Esophagus (tissue), 2 donors: ENCODE measurements around the gene ANKRD31. TPM values are rescaled to one million over a fixed set of nuclear protein-coding genes. Genes with fewer than 3 reads are reported as not detected.
"Not testable (repeated sequence)": the region's sequence is repeated elsewhere in the genome, so short reads cannot be mapped to it uniquely, and the experiment has no call there.

Source experiments
- H3K27ac ChIP-seq, 2 donors: one replicate each; pipeline ENCODE4 v1.5.1; 2013; ENCODE audit warnings: low read depth in 2 of 2, mild to moderate bottlenecking in 2 of 2, inconsistent platforms in 1 of 2, low read length in 1 of 2, moderate library complexity in 1 of 2
- H3K27me3 ChIP-seq, 2 donors: one replicate each; pipeline ENCODE4 v1.6.1; 2013; ENCODE audit warnings: low read length in 2 of 2, control low read depth in 1 of 2, mild to moderate bottlenecking in 1 of 2; ENCODE audit not compliant: insufficient read depth in 2 of 2, control insufficient read depth in 1 of 2
- H3K36me3 ChIP-seq, 2 donors: one replicate each; pipeline ENCODE4 v1.6.1; 2013; ENCODE audit warnings: low read length in 1 of 2; ENCODE audit not compliant: control insufficient read depth in 2 of 2, insufficient read depth in 2 of 2
- H3K4me1 ChIP-seq, 2 donors: one replicate each; pipeline ENCODE4 v1.6.1; 2013; ENCODE audit warnings: low read length in 1 of 2; ENCODE audit not compliant: control insufficient read depth in 2 of 2, insufficient read depth in 2 of 2
- H3K4me3 ChIP-seq, 2 donors: one replicate each; pipeline ENCODE4 v1.5.1; 2013; ENCODE audit warnings: low read length in 2 of 2, mild to moderate bottlenecking in 2 of 2, low read depth in 1 of 2, moderate library complexity in 1 of 2
- H3K9me3 ChIP-seq, 2 donors: one replicate each; pipeline ENCODE4 v1.6.1; 2013; ENCODE audit warnings: mild to moderate bottlenecking in 2 of 2, low read depth in 1 of 2, low read length in 1 of 2, moderate library complexity in 1 of 2; ENCODE audit not compliant: control insufficient read depth in 2 of 2, insufficient read depth in 1 of 2
- WGBS, 2 donors: extraction: QIAGEN DNeasy Blood & Tissue Kit; methylation state at CpG; one replicate each; pipeline ENCODE4 v1.1.7; 2013; 5-methylcytosine and 5-hydroxymethylcytosine counted together
- polyA plus RNA-seq, 2 donors: library from polyadenylated mRNA; stranded (reverse); fragments of 200-250 nt; gene quantifications; one replicate each; pipeline ENCODE4 v1.2.3, GENCODE V29; 2013
- donor health status: healthy with polysubstance abuse.
- donor health status: Bipolar disorder and iron deficiency.

ANKRD31 gene
- polyA plus RNA-seq, 2 donors: 0.26 to 0.51 TPM

DNA sequence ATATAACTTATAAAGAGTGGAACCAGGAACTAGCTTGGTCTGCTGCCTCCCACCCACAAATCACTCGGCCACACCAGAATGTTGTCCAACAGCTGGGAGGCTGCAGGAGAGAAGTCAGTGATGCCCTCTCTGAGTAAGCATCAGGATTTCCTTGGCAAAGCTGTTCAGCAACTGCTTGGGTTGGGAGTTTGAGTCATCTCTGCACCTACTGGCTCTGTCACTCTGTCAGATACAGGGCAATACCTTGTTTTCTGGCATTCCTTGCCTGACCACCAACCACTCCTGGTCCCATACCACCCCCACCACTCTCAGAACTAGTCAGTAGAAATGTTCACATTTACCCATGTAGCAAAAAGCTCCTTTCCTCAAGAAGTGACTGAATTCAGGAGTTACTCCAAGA lies 147.5 kb downstream of the ANKRD31 start:
- H3K27ac ChIP-seq: no peak overlapping the region
- no peak overlapping the region for H3K4me3 ChIP-seq
- H3K4me1 ChIP-seq: no peaks in the 10 kb centered on the region
- 67% methylated on average over 1 of the region's 1 CpG for WGBS, 2 donors
- H3K36me3 ChIP-seq: no peaks in the 10 kb centered on the region
- H3K27me3 ChIP-seq: no peaks in the 10 kb centered on the region
- H3K9me3 ChIP-seq: no peaks in the 10 kb centered on the region

DNA sequence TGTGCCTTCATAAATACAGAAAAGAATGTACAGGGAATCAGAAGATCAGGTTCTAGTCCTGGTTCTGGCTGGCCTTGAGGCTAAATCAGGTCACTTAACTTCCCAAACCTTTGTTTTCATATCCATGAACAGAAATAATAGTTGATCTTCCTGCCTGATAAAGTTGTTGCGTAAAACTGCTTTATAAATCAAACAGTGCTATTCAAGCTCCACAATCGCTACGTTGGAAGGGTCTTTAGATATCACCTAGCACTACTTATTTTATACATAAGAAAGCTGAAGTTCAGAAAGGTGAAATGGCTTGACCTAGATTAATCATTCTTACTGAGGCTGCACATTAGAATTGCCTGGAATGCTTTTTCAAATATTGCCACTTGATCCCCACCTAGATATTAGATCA lies 148.0 kb downstream of the ANKRD31 start:
- no peaks in the 10 kb centered on the region for H3K36me3 ChIP-seq
- H3K4me1 ChIP-seq: no peaks in the 10 kb centered on the region
- no peak overlapping the region for H3K4me3 ChIP-seq
- WGBS, 2 donors: 84 to 85% methylated on average over 3 of the region's 3 CpGs
- H3K9me3 ChIP-seq: no peaks in the 10 kb centered on the region
- H3K27me3 ChIP-seq: no peaks in the 10 kb centered on the region
- H3K27ac ChIP-seq: no peak overlapping the region

DNA sequence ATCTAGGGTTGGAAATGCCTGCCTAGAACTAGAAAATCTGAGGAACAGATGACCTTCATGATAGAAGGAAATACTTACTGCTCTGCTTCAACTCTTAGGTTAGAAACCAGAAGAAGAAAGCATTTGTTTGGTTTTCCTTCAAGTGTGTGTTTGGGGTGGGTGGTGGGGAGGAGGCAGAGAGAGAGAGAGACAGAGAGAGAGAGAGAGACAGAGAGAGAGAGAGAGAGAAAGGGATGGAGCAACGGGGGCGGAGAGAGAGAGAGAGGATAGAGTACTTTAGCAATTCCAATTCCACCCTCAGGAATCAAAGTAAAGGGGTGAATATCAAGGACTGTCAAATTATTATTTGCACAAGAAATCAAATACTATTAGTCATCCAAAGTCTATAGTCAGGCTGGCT lies 155.2 kb downstream of the ANKRD31 start:
- H3K27ac ChIP-seq: no peak overlapping the region
- WGBS, 2 donors: 81 to 83% methylated on average over 2 of the region's 2 CpGs
- H3K4me3 ChIP-seq: no peak overlapping the region
- H3K36me3 ChIP-seq: no peaks in the 10 kb centered on the region
- H3K4me1 ChIP-seq: no peaks in the 10 kb centered on the region
- H3K27me3 ChIP-seq: no peaks in the 10 kb centered on the region
- H3K9me3 ChIP-seq: no peaks in the 10 kb centered on the region

DNA sequence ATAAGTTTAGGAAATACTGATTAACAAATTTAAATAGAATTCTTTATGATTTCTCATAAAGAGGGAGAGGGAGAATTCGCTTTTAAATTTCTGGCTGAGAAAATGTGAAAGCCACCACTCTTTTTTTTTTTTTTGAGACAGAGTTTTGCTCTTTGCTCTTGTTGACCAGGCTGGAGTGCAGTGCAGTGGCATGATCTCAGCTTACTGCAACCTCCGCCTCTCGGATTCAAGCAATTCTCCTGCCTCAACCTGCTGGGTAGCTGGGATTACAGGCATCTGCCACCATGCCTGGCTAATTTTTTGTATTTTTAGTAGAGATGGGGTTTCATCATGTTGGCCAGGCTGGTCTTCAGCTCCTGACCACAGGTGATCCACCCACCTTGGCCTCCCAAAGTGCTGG lies 157.3 kb downstream of the ANKRD31 start:
- H3K4me3 ChIP-seq, H3K27me3 ChIP-seq, H3K9me3 ChIP-seq, H3K4me1 ChIP-seq, H3K36me3 ChIP-seq, H3K27ac ChIP-seq: not testable (repeated sequence)
- 87 to 94% methylated on average over 3 of the region's 3 CpGs for WGBS, 2 donors

DNA sequence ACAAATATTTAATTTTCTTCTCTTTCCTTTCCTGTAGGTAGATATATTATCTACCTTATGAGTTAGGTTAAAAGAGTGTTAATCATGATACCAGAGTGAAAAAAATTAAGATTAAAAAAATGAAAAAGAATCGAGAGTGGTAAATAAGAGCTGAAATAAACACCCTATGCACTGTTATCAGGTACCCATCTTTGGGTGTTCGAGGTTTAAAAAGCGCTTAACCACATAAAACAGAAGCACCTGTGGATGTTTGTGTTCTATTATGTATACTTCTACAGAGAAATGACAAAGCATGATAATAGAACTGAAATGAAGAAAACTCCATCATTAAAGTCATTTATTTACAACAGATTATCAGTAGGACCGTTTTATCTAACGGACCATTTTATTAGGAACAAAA lies 158.7 kb downstream of the ANKRD31 start:
- Histone ChIP-seq H3K27me3 (no peaks in the 10 kb centered on the region), H3K4me1 (no peaks in the 10 kb centered on the region), H3K4me3 (no peak overlapping the region), H3K9me3 (no peaks in the 10 kb centered on the region), H3K27ac (no peak overlapping the region), H3K36me3 (no peaks in the 10 kb centered on the region)
- 80 to 86% methylated on average over 5 of the region's 5 CpGs for WGBS, 2 donors

DNA sequence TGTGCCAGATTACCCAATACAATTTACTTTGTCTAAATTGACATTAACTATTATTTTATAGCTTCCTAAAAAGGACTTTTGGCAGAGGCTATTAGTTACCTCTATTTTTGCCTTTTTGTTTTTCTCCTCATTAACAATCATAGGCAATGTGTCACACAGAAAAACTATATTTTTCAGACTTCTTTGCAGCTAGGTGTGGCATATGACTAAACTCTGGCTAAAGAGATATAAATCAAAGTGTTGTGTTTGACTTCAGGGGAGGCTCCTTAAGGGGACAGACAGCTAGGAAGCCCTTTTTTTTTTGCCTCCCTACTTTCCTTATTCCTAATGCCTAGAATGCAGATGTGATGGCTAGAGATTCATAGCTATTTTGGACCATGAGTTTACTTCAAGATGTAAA lies 164.6 kb downstream of the ANKRD31 start:
- Histone ChIP-seq H3K9me3 (no peaks in the 10 kb centered on the region), H3K27ac (no peak overlapping the region), H3K27me3 (no peaks in the 10 kb centered on the region), H3K36me3 (no peaks in the 10 kb centered on the region), H3K4me3 (no peak overlapping the region), H3K4me1 (no peaks in the 10 kb centered on the region)

DNA sequence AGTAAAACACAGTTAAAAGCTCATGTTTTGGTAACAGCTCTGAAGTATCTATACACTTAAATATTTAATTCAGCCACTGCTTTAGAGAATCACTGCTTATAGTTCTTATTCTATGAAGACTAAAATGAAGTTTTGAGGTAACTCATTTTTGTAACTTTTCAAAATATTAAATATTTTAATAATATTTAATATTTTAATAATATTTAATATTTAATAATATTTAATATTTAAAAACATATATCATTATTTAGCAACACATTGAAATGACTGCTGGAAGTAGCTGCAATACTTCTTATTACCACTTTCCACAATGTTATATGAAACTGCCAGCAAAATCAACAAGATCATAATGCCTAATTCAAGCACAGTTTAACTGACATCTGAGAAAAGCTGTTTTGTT lies 165.6 kb downstream of the ANKRD31 start:
- Histone ChIP-seq H3K36me3 (no peaks in the 10 kb centered on the region), H3K27me3 (no peaks in the 10 kb centered on the region), H3K9me3 (no peaks in the 10 kb centered on the region), H3K27ac (no peak overlapping the region), H3K4me1 (no peaks in the 10 kb centered on the region), H3K4me3 (no peak overlapping the region)

DNA sequence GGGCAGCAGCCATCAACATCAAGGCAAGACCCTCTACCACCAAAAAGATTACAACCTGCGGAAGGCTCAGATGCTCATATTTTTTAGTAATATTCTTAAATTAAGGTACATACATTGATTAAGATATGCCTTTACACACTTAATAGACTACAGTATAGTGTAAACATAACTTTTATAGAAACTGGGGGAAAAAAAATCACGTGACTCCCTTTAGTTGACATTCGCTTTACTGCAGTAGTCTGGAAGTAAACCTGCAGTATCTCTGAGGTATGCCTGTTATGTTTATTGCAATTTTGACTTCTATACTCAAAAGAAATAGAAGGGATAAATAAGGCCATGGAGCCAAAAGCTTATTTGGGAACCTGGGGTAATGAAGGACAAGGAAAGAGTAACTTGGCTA lies 169.2 kb downstream of the ANKRD31 start:
- Histone ChIP-seq H3K36me3 (no peaks in the 10 kb centered on the region), H3K4me1 (no peaks in the 10 kb centered on the region), H3K4me3 (no peak overlapping the region), H3K9me3 (no peaks in the 10 kb centered on the region), H3K27ac (no peak overlapping the region), H3K27me3 (no peaks in the 10 kb centered on the region)
- WGBS, 2 donors: 90 to 92% methylated on average over 3 of the region's 3 CpGs

DNA sequence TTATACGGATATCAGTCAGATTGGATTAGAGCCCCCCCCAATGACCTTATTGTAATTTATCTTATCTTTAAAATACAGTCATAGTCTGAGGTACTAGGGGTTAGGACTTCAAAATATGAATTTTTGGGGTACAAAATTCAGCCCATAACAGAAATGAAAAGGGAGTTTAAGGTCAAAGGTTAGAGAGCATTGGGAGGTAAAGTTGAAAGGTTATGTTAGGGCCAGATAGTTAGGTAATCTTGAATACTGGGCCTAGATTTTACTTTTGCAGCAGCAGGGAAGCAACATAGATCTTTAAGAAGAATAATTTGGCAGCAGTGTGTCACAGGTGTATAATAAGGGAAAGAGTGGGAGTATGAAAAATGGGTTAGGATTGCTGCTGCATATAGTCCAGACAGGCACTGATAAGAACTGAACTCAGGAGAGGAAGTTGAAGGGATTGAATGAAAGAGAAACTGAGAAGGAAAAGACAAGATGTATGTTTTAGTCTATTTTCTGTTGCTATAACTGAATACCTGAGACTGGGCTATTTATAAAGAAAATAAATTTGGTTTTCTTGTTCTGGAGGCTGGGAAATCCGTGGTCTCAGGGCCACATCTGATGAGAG lies 173.7 kb downstream of the ANKRD31 start:
- H3K27me3 ChIP-seq: no peaks in the 10 kb centered on the region
- no peak overlapping the region for H3K27ac ChIP-seq
- H3K9me3 ChIP-seq: no peaks in the 10 kb centered on the region
- WGBS, 2 donors: 84 to 89% methylated on average over 2 of the region's 2 CpGs
- no peaks in the 10 kb centered on the region for H3K36me3 ChIP-seq
- H3K4me3 ChIP-seq: no peak overlapping the region
- H3K4me1 ChIP-seq: no peaks in the 10 kb centered on the region

DNA sequence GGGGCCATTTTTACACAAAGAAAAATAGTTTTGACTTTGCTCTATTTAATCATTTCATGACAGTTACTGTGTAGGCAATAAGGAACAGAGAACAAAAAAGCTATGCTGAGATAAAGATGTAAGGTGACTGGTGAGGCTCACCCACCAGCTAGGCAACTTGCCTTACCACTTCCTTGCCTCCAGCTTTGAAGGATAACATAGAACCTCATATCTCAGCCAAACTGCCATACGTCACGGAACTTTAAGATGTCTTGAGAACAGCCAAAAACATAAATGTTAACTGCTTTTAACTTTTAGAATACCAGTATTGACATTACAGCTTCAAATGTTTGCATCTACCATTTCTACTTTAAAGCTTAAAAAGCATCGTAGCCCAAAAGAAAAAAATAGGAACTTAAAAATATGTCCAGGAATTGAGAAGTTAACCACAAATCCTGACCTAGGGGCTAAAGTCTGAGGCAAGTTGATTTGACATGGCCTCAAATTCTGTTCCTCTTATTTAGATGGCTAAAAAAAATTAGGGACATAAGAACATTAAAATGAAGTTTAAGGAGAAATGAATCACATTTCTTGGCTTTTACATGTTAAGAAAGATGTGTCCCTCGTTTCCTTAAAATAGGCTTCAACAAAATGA lies 176.6 kb downstream of the ANKRD31 start:
- H3K4me3 ChIP-seq: no peak overlapping the region
- H3K9me3 ChIP-seq: no peaks in the 10 kb centered on the region
- 69 to 74% methylated on average over 4 of the region's 4 CpGs for WGBS, 2 donors
- H3K4me1 ChIP-seq: no peaks in the 10 kb centered on the region
- no peaks in the 10 kb centered on the region for H3K36me3 ChIP-seq
- no peaks in the 10 kb centered on the region for H3K27me3 ChIP-seq
- H3K27ac ChIP-seq: no peak overlapping the region
